HS-5 (cell line): ENCODE results near the gene STKLD1.

Experiments used
- DNase-seq: peaks from one replicate; pipeline ENCODE4 v3.0.0-alpha.2; 2012; ENCODE audit warnings: low read depth

Gene STKLD1

GRCh38 chr9:133345596-133345995, 30.6 kb upstream of the STKLD1 start:
- DNase-seq: no peak

GRCh38 chr9:133346021-133346785, 30.0 kb upstream of the STKLD1 start:
- no peak for DNase-seq

GRCh38 chr9:133347515-133347984, 28.6 kb upstream of the STKLD1 start:
- no peak for DNase-seq

- peak; percentile 92 for DNase-seq
Observed at GRCh38 chr9:133347985-133348717, 28.0 kb upstream of the STKLD1 start, which contains the start of the genes MED22 and RPL7A. MED22 (minus strand) TSS chr9:133348131; CDS start chr9:133346662, 1,469 bp downstream. RPL7A (plus strand) TSS chr9:133348218; CDS start chr9:133348244, 26 bp downstream.

- no peak for DNase-seq
Observed at GRCh38 chr9:133348718-133349573, 27.2 kb upstream of the STKLD1 start.

GRCh38 chr9:133349965-133350616, 26.1 kb upstream of the STKLD1 start:
- no peak for DNase-seq

- DNase-seq: no peak
Observed at GRCh38 chr9:133351526-133351907, 24.6 kb upstream of the STKLD1 start.

GRCh38 chr9:133351908-133352634, 24.1 kb upstream of the STKLD1 start:
- no peak for DNase-seq

GRCh38 chr9:133352635-133353340, 23.4 kb upstream of the STKLD1 start:
- DNase-seq: no peak

- DNase-seq: no peak
Observed at GRCh38 chr9:133353548-133353947, 22.6 kb upstream of the STKLD1 start.

GRCh38 chr9:133354766-133355165, 21.4 kb upstream of the STKLD1 start:
- DNase-seq: no peak

- no peak for DNase-seq
Observed at GRCh38 chr9:133355881-133356357, 20.2 kb upstream of the STKLD1 start.

- DNase-seq: no peak
Observed at GRCh38 chr9:133356391-133357091, 19.6 kb upstream of the STKLD1 start, which contains the start of the genes SURF1 and SURF2. SURF1 (minus strand) TSS chr9:133356487; CDS start chr9:133356453, 34 bp downstream. SURF2 (plus strand) TSS chr9:133356550; CDS start chr9:133356593, 43 bp downstream.

GRCh38 chr9:133357656-133358055, 18.5 kb upstream of the STKLD1 start:
- DNase-seq: no peak

GRCh38 chr9:133359399-133360175, 16.6 kb upstream of the STKLD1 start:
- no peak for DNase-seq

GRCh38 chr9:133360400-133361393, 15.5 kb upstream of the STKLD1 start:
- DNase-seq: no peak

- DNase-seq: no peak
Observed at GRCh38 chr9:133361507-133362092, 14.6 kb upstream of the STKLD1 start.
